ENCODE results near the gene CHPF.

DNA sequence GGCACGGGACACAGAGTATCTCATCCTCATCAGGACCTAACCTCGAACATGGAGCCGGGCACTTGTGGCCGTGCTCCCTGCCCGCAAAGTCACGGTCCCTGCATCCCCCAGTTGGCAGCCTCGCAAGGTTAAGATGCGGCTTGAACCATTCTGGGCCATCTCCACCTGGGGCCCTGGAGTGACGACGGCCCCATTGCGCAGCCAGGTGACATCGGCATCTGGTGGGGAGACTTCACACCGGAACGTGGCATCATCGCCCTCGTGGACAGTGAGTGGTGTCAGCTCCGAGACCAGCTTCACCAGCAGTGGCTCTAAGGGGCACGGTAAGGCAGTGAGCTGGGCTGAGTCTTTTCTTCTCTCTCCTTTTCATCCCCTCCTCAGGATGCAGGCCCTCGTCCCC lies 12.8 kb upstream of the CHPF start:
- TF ChIP-seq FOXA1 (IDR thresholded peaks at IDR 0.05) (no peak), SP1 (IDR thresholded peaks at IDR 0.05) (no peak), FOXM1 (IDR thresholded peaks at IDR 0.05; ENCODE audit: borderline replicate concordance) (no peak), FOXK2 (IDR thresholded peaks at IDR 0.05) (no peak), CTBP1 (IDR thresholded peaks at IDR 0.05; ENCODE audit: borderline replicate concordance) (no peak), BHLHE40 (IDR thresholded peaks at IDR 0.05; ENCODE audit: borderline replicate concordance) (no peak), HDGF (IDR thresholded peaks at IDR 0.05; ENCODE audit: borderline replicate concordance) (no peak)
- TF ChIP-seq, protein P1, sequence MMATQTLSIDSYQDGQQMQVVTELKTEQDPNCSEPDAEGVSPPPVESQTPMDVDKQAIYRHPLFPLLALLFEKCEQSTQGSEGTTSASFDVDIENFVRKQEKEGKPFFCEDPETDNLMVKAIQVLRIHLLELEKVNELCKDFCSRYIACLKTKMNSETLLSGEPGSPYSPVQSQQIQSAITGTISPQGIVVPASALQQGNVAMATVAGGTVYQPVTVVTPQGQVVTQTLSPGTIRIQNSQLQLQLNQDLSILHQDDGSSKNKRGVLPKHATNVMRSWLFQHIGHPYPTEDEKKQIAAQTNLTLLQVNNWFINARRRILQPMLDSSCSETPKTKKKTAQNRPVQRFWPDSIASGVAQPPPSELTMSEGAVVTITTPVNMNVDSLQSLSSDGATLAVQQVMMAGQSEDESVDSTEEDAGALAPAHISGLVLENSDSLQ (IDR thresholded peaks at IDR 0.05), result no peak
